ENCODE results near the gene FMNL2. TPM values are rescaled to one million over a fixed set of nuclear protein-coding genes. Genes with fewer than 3 reads are reported as not detected.

FMNL2 gene
- polyA plus RNA-seq, 3 donors: 0.28 to 3.2 (median 0.71) TPM

GRCh38 chr2:152505495-152505906 lies 170.5 kb downstream of the FMNL2 start:
- no peak overlapping the region for H3K27ac Mint-ChIP-seq
- intact Hi-C loops (cut with micrococcal nuclease): no loop called here
- Histone ChIP-seq H3K27ac (ENCODE audit: low read depth in 1 of 2, low read length in 2 of 2) (no peak overlapping the region), H3K9me3 (replicated peaks in 1 of 2; ENCODE audit: control insufficient read depth in 1 of 2, insufficient read depth in 1 of 2, low read length in 2 of 2) (peaks cover 0 to 5% of the 10 kb centered on the region in 2 donors), H4K20me1 (ENCODE audit: insufficient read depth, low read length) (no peaks in the 10 kb centered on the region), H3K36me3 (replicated peaks in 1 of 2; ENCODE audit: control insufficient read depth in 1 of 2, insufficient read depth in 2 of 2, low read length in 2 of 2) (no peaks in the 10 kb centered on the region), H3K4me1 (ENCODE audit: control insufficient read depth in 1 of 2, insufficient read depth in 2 of 2, low read length in 2 of 2) (no peaks in the 10 kb centered on the region), H3K4me3 (replicated peaks in 1 of 3; ENCODE audit: low read depth in 2 of 3, low read length in 3 of 3) (no peak overlapping the region), H2AFZ (ENCODE audit: insufficient read depth, low read depth, low read length, poor library complexity, severe bottlenecking) (no peak overlapping the region), H3K9ac (ENCODE audit: insufficient read depth, low read length, poor library complexity, severe bottlenecking) (no peak overlapping the region), H3K27me3 (ENCODE audit: control insufficient read depth in 2 of 2, insufficient read depth in 2 of 2, low read length in 2 of 2) (no peaks in the 10 kb centered on the region), H3K79me2 (ENCODE audit: insufficient read depth, low read length) (no peaks in the 10 kb centered on the region), H3K4me2 (replicated peaks; ENCODE audit: extremely low read depth, low read length, poor library complexity, severe bottlenecking) (no peak overlapping the region)
- no peak for DNase-seq
- no peaks in the 10 kb centered on the region for H3K4me1 Mint-ChIP-seq
- peaks cover 0 to 11% (median under 1%) of the 10 kb centered on the region in 7 donors for H3K9me3 Mint-ChIP-seq
- peaks cover 0 to 1% (median 0%) of the 10 kb centered on the region in 3 donors for H3K27me3 Mint-ChIP-seq (ENCODE audit: low read depth in 3 of 3)
- no peak overlapping the region for H3K4me3 Mint-ChIP-seq
- no peaks in the 10 kb centered on the region for H3K36me3 Mint-ChIP-seq
- no peak for TF ChIP-seq CTCF (IDR thresholded peaks at IDR 0.05)
- 67% methylated on average over 1 of the region's 9 CpGs for WGBS (ENCODE audit: insufficient coverage)

GRCh38 chr2:152506843-152507242 lies 171.9 kb downstream of the FMNL2 start:
- WGBS (ENCODE audit: insufficient coverage): no CpG with 5 or more reads among the region's 4 CpGs
- no peak for TF ChIP-seq CTCF (IDR thresholded peaks at IDR 0.05)
- Histone ChIP-seq H2AFZ (ENCODE audit: insufficient read depth, low read depth, low read length, poor library complexity, severe bottlenecking) (no peak overlapping the region), H4K20me1 (ENCODE audit: insufficient read depth, low read length) (no peaks in the 10 kb centered on the region), H3K36me3 (replicated peaks in 1 of 2; ENCODE audit: control insufficient read depth in 1 of 2, insufficient read depth in 2 of 2, low read length in 2 of 2) (no peaks in the 10 kb centered on the region), H3K27ac (ENCODE audit: low read depth in 1 of 2, low read length in 2 of 2) (no peak overlapping the region), H3K4me3 (replicated peaks in 1 of 3; ENCODE audit: low read depth in 2 of 3, low read length in 3 of 3) (no peak overlapping the region), H3K4me2 (replicated peaks; ENCODE audit: extremely low read depth, low read length, poor library complexity, severe bottlenecking) (no peak overlapping the region), H3K9ac (ENCODE audit: insufficient read depth, low read length, poor library complexity, severe bottlenecking) (no peak overlapping the region), H3K9me3 (replicated peaks in 1 of 2; ENCODE audit: control insufficient read depth in 1 of 2, insufficient read depth in 1 of 2, low read length in 2 of 2) (peaks cover 0 to 5% of the 10 kb centered on the region in 2 donors), H3K79me2 (ENCODE audit: insufficient read depth, low read length) (no peaks in the 10 kb centered on the region), H3K4me1 (ENCODE audit: control insufficient read depth in 1 of 2, insufficient read depth in 2 of 2, low read length in 2 of 2) (no peaks in the 10 kb centered on the region), H3K27me3 (ENCODE audit: control insufficient read depth in 2 of 2, insufficient read depth in 2 of 2, low read length in 2 of 2) (no peaks in the 10 kb centered on the region)
- Mint-ChIP-seq H3K27ac (no peak overlapping the region), H3K27me3 (ENCODE audit: low read depth in 3 of 3) (peaks cover 0 to 1% (median 0%) of the 10 kb centered on the region in 3 donors), H3K4me3 (no peak overlapping the region), H3K36me3 (no peaks in the 10 kb centered on the region), H3K4me1 (no peaks in the 10 kb centered on the region), H3K9me3 (peaks cover 0 to 11% (median 3%) of the 10 kb centered on the region in 7 donors)
- intact Hi-C loops (cut with micrococcal nuclease): no loop called here
- DNase-seq: no peak
